ENCODE results near the gene ARL15.

DNA sequence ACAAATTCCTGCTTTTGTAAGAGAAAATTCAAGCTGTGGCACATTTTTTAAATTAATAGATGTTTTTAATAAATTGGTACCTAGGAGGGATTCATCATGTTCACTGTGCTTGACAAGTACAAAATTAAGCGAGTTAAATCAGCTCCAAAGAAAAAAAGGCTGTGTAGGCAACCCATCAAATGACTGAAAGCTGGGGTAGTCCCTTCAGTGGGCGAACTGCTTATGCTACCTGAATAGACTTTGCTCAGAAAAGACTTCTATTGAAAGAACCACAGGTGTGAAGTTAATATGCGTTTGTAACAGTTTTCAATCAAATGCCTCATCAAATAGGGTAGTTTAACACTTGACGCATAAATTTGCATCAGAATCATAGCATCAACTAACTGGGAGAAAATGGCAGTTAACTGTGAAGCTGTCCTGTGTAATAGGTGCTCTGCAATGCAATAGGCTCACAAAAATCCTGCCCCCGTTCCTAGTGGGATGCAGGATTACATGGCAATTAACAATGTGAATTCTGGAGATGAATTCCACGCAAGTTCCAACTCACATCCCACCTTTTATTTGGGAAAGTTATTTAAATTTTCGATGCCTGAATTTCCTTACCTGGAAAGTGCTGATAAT, 14.4 kb upstream of the ARL15 start:
- TF ChIP-seq EZH2phosphoT487 (IDR thresholded peaks at IDR 0.05; ENCODE audit: low read depth), result no peak
- TF ChIP-seq, protein P1, sequence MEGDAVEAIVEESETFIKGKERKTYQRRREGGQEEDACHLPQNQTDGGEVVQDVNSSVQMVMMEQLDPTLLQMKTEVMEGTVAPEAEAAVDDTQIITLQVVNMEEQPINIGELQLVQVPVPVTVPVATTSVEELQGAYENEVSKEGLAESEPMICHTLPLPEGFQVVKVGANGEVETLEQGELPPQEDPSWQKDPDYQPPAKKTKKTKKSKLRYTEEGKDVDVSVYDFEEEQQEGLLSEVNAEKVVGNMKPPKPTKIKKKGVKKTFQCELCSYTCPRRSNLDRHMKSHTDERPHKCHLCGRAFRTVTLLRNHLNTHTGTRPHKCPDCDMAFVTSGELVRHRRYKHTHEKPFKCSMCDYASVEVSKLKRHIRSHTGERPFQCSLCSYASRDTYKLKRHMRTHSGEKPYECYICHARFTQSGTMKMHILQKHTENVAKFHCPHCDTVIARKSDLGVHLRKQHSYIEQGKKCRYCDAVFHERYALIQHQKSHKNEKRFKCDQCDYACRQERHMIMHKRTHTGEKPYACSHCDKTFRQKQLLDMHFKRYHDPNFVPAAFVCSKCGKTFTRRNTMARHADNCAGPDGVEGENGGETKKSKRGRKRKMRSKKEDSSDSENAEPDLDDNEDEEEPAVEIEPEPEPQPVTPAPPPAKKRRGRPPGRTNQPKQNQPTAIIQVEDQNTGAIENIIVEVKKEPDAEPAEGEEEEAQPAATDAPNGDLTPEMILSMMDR (IDR thresholded peaks at IDR 0.05; ENCODE audit: low read depth, low read length), result no peak

Data from OCI-LY3 (cell line).